Measurements from ENCODE around the gene HSD17B11. TPM values are rescaled to one million over a fixed set of nuclear protein-coding genes. Genes with fewer than 3 reads are reported as not detected.
"Not testable (repeated sequence)": the region's sequence is repeated elsewhere in the genome, so short reads cannot be mapped to it uniquely, and the experiment has no call there.

The HSD17B11 gene
- total and polyA plus RNA-seq, 2 experiments from 2014 or later = 76.0 to 171 TPM

GRCh38 chr4:87425711-87426110 is 34.7 kb upstream of the HSD17B11 start:
- no peak for DNase-seq (ENCODE audit: low spot score)
- Histone ChIP-seq H3K4me1 (ENCODE audit: insufficient read depth) (peaks cover 21% of the 10 kb centered on the region), H3K9me3 (ENCODE audit: low read depth) (no peaks in the 10 kb centered on the region), H2AFZ (no peak overlapping the region), H4K20me1 (ENCODE audit: insufficient read depth, poor library complexity, severe bottlenecking) (peaks cover 11% of the 10 kb centered on the region), H3K4me2 (no peak overlapping the region), H3K27me3 (no peaks in the 10 kb centered on the region), H3K9me2 (replicated peaks; ENCODE audit: insufficient read depth) (no peaks in the 10 kb centered on the region), H3K27ac (peak overlapping the region; percentile 5), H3K4me3 (no peak overlapping the region), H3K79me2 (peaks cover 87% of the 10 kb centered on the region), H3K36me3 (replicated peaks; ENCODE audit: insufficient read depth, low read depth) (no peaks in the 10 kb centered on the region)
- WGBS (ENCODE audit: low lambda C conversion rate, missing lambda C conversion rate) = 96% methylated on average over 2 of the region's 2 CpGs
- TF ChIP-seq EZH2phosphoT487 (IDR thresholded peaks at IDR 0.05; ENCODE audit: low read depth, severe bottlenecking, unreplicated experiment) (no peak), EZH2 (IDR thresholded peaks at IDR 0.05; ENCODE audit: borderline replicate concordance) (no peak), CTCF (IDR thresholded peaks at IDR 0.05; ENCODE audit: poor library complexity) (no peak)

- not testable (repeated sequence) for H3K36me3 ChIP-seq (replicated peaks; ENCODE audit: insufficient read depth, low read depth); H2AFZ ChIP-seq; H4K20me1 ChIP-seq (ENCODE audit: insufficient read depth, poor library complexity, severe bottlenecking); H3K27me3 ChIP-seq; H3K9me2 ChIP-seq (replicated peaks; ENCODE audit: insufficient read depth); DNase-seq (ENCODE audit: low spot score); H3K9me3 ChIP-seq (ENCODE audit: low read depth)
- peak overlapping the region; percentile 88 for H3K4me2 ChIP-seq
- H3K79me2 ChIP-seq = peaks cover 71% of the 10 kb centered on the region
- peaks cover 27% of the 10 kb centered on the region for H3K4me1 ChIP-seq (ENCODE audit: insufficient read depth)
- peak overlapping the region; percentile 95 for H3K27ac ChIP-seq
- WGBS (ENCODE audit: low lambda C conversion rate, missing lambda C conversion rate) = 93% methylated on average over 15 of the region's 22 CpGs
- H3K4me3 ChIP-seq = peak overlapping the region; percentile 78
Measured at GRCh38 chr4:87424099-87424543, 33.1 kb upstream of the HSD17B11 start.

- Histone ChIP-seq H3K9me3 (ENCODE audit: low read depth) (no peaks in the 10 kb centered on the region), H3K27ac (peak overlapping the region; percentile 95), H3K79me2 (peaks cover 65% of the 10 kb centered on the region), H2AFZ (peak overlapping the region; percentile 73), H3K4me2 (peak overlapping the region; percentile 88), H3K36me3 (replicated peaks; ENCODE audit: insufficient read depth, low read depth) (no peaks in the 10 kb centered on the region), H4K20me1 (ENCODE audit: insufficient read depth, poor library complexity, severe bottlenecking) (peaks cover 4% of the 10 kb centered on the region), H3K27me3 (no peaks in the 10 kb centered on the region), H3K4me1 (ENCODE audit: insufficient read depth) (peaks cover 27% of the 10 kb centered on the region), H3K4me3 (peak overlapping the region; percentile 78), H3K9me2 (replicated peaks; ENCODE audit: insufficient read depth) (no peaks in the 10 kb centered on the region)
- 41% methylated on average over 3 of the region's 3 CpGs for WGBS (ENCODE audit: low lambda C conversion rate, missing lambda C conversion rate)
- no peak for DNase-seq (ENCODE audit: low spot score)
- peak; percentile 36 for TF ChIP-seq CTCF (IDR thresholded peaks at IDR 0.05; ENCODE audit: poor library complexity)
- TF ChIP-seq EZH2phosphoT487 (IDR thresholded peaks at IDR 0.05; ENCODE audit: low read depth, severe bottlenecking, unreplicated experiment) = no peak
Measured at GRCh38 chr4:87423317-87424098, 32.5 kb upstream of the HSD17B11 start.

Data from hepatocyte (in vitro differentiated cells).